Measurements from ENCODE around the gene TMEM74B. TPM values are rescaled to one million over a fixed set of nuclear protein-coding genes. Genes with fewer than 3 reads are reported as not detected.

TMEM74B gene
- total RNA-seq, 2 experiments from 2014 or later, result not detected

- peaks cover 91% of the 10 kb centered on the region for H3K36me3 ChIP-seq (ENCODE audit: insufficient read depth, low read length)
- DNase-seq (ENCODE audit: low spot score), result no peak
- intact Hi-C loops (cut with micrococcal nuclease; ENCODE audit: unreplicated experiment), result no loop called here
- no peak overlapping the region for H3K4me2 ChIP-seq (ENCODE audit: low read length)
- H4K20me1 ChIP-seq (ENCODE audit: insufficient read depth, low read length), result no peaks in the 10 kb centered on the region
- H2AFZ ChIP-seq (ENCODE audit: low read length), result no peak overlapping the region
- no peaks in the 10 kb centered on the region for H3K9me3 ChIP-seq (ENCODE audit: low read length)
- H3K27ac ChIP-seq (ENCODE audit: low read depth, low read length, poor library complexity, severe bottlenecking), result no peak overlapping the region
- H3K9me2 ChIP-seq (ENCODE audit: insufficient read depth, low read length), result no peaks in the 10 kb centered on the region
- H3K79me2 ChIP-seq (ENCODE audit: insufficient read depth, low read depth, low read length), result no peaks in the 10 kb centered on the region
- ChIA-PET POLR2A (no interaction called here), CTCF (ENCODE audit: unreplicated experiment) (no interaction called here)
- H3K4me1 ChIP-seq (ENCODE audit: insufficient read depth, low read length, poor library complexity, severe bottlenecking), result no peaks in the 10 kb centered on the region
- BruUV-seq (replicated peaks), result no TSS peak
- TF ChIP-seq EZH2phosphoT487 (IDR thresholded peaks at IDR 0.05; ENCODE audit: borderline replicate concordance, low read depth, low read length) (no peak), CTCF (conservative IDR thresholded peaks at IDR 0.05; ENCODE audit: low read length) (no peak)
- no peak overlapping the region for H3K4me3 ChIP-seq (ENCODE audit: low read depth, low read length, poor library complexity, severe bottlenecking)
Measured at GRCh38 chr20:1165941-1166340, 18.8 kb downstream of the TMEM74B start.

- H3K79me2 ChIP-seq (ENCODE audit: insufficient read depth, low read depth, low read length), result no peaks in the 10 kb centered on the region
- no peak overlapping the region for H3K4me3 ChIP-seq (ENCODE audit: low read depth, low read length, poor library complexity, severe bottlenecking)
- no TSS peak for BruUV-seq (replicated peaks)
- ChIA-PET CTCF (ENCODE audit: unreplicated experiment) (no interaction called here), POLR2A (no interaction called here)
- no peak overlapping the region for H3K4me2 ChIP-seq (ENCODE audit: low read length)
- no peak for DNase-seq (ENCODE audit: low spot score)
- no peak for TF ChIP-seq CTCF (conservative IDR thresholded peaks at IDR 0.05; ENCODE audit: low read length)
- no peak for TF ChIP-seq EZH2phosphoT487 (IDR thresholded peaks at IDR 0.05; ENCODE audit: borderline replicate concordance, low read depth, low read length)
- no peaks in the 10 kb centered on the region for H3K9me3 ChIP-seq (ENCODE audit: low read length)
- H3K4me1 ChIP-seq (ENCODE audit: insufficient read depth, low read length, poor library complexity, severe bottlenecking), result no peaks in the 10 kb centered on the region
- H2AFZ ChIP-seq (ENCODE audit: low read length), result no peak overlapping the region
- H3K27ac ChIP-seq (ENCODE audit: low read depth, low read length, poor library complexity, severe bottlenecking), result no peak overlapping the region
- no peaks in the 10 kb centered on the region for H3K9me2 ChIP-seq (ENCODE audit: insufficient read depth, low read length)
- intact Hi-C loops (cut with micrococcal nuclease; ENCODE audit: unreplicated experiment), result no loop called here
- no peaks in the 10 kb centered on the region for H4K20me1 ChIP-seq (ENCODE audit: insufficient read depth, low read length)
- peaks cover 93% of the 10 kb centered on the region for H3K36me3 ChIP-seq (ENCODE audit: insufficient read depth, low read length)
Measured at GRCh38 chr20:1165521-1165920, 19.3 kb downstream of the TMEM74B start.

GRCh38 chr20:1164871-1165270, 19.9 kb downstream of the TMEM74B start:
- no peak overlapping the region for H3K27ac ChIP-seq (ENCODE audit: low read depth, low read length, poor library complexity, severe bottlenecking)
- CTCF ChIA-PET (ENCODE audit: unreplicated experiment), result no interaction called here
- no peaks in the 10 kb centered on the region for H4K20me1 ChIP-seq (ENCODE audit: insufficient read depth, low read length)
- POLR2A ChIA-PET, result no interaction called here
- no peaks in the 10 kb centered on the region for H3K9me2 ChIP-seq (ENCODE audit: insufficient read depth, low read length)
- no peak overlapping the region for H2AFZ ChIP-seq (ENCODE audit: low read length)
- H3K79me2 ChIP-seq (ENCODE audit: insufficient read depth, low read depth, low read length), result no peaks in the 10 kb centered on the region
- H3K9me3 ChIP-seq (ENCODE audit: low read length), result no peaks in the 10 kb centered on the region
- no peak overlapping the region for H3K4me3 ChIP-seq (ENCODE audit: low read depth, low read length, poor library complexity, severe bottlenecking)
- DNase-seq (ENCODE audit: low spot score), result no peak
- TF ChIP-seq EZH2phosphoT487 (IDR thresholded peaks at IDR 0.05; ENCODE audit: borderline replicate concordance, low read depth, low read length) (no peak), CTCF (conservative IDR thresholded peaks at IDR 0.05; ENCODE audit: low read length) (no peak)
- intact Hi-C loops (cut with micrococcal nuclease; ENCODE audit: unreplicated experiment), result no loop called here
- peaks cover 95% of the 10 kb centered on the region for H3K36me3 ChIP-seq (ENCODE audit: insufficient read depth, low read length)
- BruUV-seq (replicated peaks), result no TSS peak
- no peaks in the 10 kb centered on the region for H3K4me1 ChIP-seq (ENCODE audit: insufficient read depth, low read length, poor library complexity, severe bottlenecking)
- H3K4me2 ChIP-seq (ENCODE audit: low read length), result no peak overlapping the region

Data from OCI-LY7 (cell line).